ENCODE data around the gene CNTN1.

Gene CNTN1

GRCh38 chr12:40691913-40692764 lies at the start of gene CNTN1:
Gene CNTN1 (plus strand): TSS chr12:40692439.
- no peak for FAIRE-seq

- no peak for FAIRE-seq
Observed at GRCh38 chr12:40643506-40643905, 48.7 kb upstream of the CNTN1 start.

DNA sequence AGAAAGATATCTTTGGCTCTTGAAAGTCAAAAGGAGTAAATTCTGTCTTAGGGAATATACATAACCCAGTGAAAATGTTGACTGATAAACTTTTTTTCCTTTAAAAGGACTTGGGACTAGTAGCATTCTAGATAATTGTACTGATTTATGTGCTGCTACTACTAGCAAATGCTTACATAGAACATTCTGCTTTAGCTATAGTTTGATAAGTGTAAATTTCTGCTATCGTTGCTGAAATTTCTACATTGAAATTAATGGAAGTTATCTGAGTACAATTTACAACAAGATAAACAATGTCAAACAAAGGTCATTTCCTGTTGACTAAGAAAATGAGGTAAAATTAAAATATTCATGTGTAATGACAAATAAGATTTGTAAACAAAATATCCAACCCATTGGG lies 48.3 kb upstream of the CNTN1 start:
- FAIRE-seq = no peak

DNA sequence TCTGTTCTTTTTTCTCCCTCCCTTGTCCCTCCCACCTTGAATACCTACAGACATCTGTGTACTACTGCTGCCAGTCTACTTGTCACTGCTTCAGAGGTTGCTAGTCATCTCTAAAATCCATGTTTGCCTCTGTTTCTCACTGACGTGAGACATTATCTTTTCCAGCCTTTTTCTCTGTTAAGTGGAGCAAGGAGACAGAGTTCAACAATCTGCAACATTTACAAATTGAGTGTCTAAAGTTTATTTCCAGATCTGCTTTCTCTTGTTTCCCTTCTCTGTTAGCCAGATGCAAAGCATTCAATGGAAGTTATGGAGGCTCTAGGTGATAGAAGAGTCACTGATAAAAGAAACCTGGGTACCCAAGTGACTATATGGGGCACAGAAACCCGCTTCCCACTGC lies 47.5 kb upstream of the CNTN1 start:
- FAIRE-seq = no peak

GRCh38 chr12:40645361-40645760 lies 46.9 kb upstream of the CNTN1 start:
- FAIRE-seq = no peak

- FAIRE-seq = no peak
Observed at GRCh38 chr12:40646456-40646855, 45.8 kb upstream of the CNTN1 start.

DNA sequence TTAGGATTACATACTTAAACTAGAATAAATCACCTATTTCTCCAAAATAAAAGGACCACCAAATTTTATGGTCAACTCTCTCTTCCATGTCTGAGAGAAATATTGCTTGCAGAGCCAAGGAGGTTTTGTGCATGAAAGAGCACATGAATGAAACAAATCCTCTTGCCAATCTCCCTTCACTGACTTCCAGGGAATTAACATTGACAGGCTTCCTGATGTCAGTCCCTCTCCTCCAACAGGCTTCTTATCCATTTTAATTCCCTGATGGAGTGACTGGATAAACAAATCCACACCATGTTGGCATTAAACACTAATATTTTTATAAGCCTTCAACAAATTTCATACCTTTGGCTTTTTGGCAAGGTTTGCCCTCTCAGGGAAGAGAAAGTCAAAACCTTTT lies 45.3 kb upstream of the CNTN1 start:
- no peak for FAIRE-seq

DNA sequence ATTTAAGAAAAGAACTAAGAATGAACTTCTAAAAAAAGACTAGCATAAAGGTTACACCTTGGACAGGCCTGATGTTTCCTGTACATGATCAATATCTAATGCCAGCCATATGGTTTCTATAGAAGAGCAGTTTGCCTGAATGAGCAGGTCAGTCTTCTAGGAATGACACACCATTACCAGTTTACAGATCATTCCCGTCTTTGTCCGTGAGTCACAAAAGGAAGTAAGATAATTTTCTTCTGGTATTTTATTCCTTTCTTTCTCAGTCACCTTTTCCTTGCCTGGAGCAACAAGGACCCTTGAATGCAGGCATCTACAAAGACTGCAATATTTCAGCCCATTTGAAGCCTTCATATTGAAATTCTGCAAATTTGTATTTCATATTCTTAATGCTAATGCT lies 44.6 kb upstream of the CNTN1 start:
- no peak for FAIRE-seq

GRCh38 chr12:40648519-40648918 lies 43.7 kb upstream of the CNTN1 start:
- no peak for FAIRE-seq

DNA sequence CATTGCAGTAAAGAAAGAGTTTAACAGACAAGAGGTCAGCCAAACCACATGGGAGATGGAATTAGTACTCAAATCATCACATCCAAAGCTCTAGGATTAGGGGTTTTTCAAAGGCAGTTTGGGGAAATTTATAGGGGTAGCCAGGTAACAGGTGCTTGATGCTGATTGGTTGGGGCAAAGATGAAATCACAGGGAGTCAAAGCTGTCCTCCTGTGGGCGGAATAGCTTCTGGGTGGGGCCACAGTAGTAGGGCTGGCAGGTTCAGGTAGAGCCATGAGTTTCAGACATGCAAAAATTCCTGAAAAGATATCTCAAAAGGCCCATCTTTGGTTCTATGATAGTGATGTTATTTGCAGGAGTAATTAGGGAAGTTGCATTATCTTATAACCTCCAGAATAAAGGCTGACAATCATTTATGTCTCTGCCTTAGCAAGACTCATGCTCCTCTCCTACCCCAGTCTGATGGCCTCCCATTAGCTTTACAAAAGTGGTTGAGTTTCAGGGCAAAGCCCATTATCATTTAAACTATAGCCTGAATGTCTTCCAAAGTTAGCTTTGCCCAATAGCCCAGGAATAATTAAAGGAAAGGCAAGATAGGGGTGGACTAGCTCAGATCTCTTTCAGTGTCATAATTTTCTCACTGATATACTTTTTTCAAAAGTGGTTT lies 42.1 kb upstream of the CNTN1 start:
- no peak for FAIRE-seq

DNA sequence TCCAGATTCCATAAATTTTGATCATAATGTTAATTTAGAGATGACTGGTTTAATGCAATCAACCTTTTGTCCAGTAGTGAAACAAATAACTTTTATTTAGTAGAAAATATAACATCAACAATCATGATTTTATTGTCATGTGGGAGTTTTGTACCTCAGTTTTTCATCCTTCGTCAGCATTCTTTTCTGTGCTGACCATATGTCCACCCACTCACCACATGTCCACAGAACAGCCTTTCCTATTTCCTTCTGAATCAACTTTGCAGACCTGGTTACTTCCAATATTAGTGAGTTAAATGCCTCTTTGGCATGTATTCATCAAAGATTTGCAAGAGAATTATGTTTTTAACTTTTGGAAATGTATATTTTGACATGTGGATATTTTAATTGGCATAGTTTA lies 36.8 kb upstream of the CNTN1 start:
- FAIRE-seq = peak; percentile 61

- FAIRE-seq = no peak
Observed at GRCh38 chr12:40662366-40662765, 29.9 kb upstream of the CNTN1 start.

GRCh38 chr12:40663781-40664180 lies 28.5 kb upstream of the CNTN1 start:
- no peak for FAIRE-seq

DNA sequence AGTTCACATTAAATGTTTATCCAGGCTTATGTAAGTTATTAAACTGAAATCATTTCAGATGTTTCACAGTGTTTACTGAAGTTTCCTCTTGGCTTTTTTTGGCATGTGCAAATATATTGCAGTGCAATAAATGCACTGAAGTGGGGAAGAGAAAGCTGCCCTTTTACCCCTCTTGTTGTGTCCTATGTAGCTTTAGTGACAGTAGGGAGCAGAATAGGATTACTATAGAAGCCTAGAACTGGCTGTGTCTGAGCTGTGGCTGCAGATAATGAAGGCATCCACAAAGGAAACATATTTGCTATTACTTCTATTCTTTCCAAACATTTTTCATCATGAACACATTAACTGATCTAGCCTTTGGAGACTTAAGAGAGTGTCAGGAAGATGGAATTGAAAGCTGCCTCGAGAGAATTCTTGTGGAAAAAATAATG lies 24.1 kb upstream of the CNTN1 start:
- peak; percentile 41 for FAIRE-seq

DNA sequence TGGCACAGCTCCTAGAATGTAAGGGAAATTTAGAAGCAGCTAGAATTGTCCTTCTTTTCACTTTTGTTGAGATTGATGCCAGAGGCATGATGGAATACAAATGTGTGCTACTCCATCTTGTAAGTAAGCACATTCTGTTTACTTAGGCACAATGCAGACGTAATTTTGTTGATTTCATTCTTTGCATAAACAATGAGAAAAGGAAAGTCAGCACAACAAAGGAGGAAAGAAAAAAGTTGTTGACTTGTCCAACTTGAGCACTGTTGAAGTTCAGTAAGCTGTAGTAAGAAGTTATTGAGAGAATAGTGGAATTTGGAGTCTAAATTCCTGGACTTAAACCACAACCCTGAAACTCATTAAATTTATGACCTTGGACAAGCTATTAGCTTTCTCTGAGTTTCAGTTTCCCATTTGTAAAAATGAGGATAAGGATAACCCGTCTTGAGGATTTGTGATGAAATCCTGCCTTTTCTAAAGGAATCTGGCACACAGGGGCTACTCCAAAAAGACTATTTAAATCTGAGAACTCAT lies 19.4 kb upstream of the CNTN1 start:
- no peak for FAIRE-seq

GRCh38 chr12:40681148-40681547 lies 11.1 kb upstream of the CNTN1 start:
- FAIRE-seq = no peak

- no peak for FAIRE-seq
Observed at GRCh38 chr12:40684986-40685385, 7.3 kb upstream of the CNTN1 start.

GRCh38 chr12:40688085-40688725 lies 4.0 kb upstream of the CNTN1 start:
- no peak for FAIRE-seq

DNA sequence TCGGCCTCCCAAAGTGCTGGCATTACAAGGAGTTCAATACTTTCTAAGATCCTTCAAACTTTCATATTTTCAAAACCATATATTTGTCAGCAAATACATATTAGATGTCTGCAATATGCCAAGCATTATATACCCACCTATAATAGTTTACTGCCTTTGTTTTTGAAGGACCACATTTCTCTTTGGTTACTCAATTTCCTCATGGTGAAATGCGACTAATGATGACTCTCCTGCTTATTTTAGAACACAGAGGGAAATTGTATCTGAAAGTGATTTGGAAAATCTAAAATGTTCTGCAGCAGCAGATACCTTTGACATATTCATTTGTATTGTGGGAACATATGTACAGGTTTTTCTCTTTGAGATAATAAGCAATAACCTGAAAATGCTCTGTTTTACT lies 2.7 kb upstream of the CNTN1 start:
- no peak for FAIRE-seq

GRCh38 chr12:40692765-40693206 lies 547 bp downstream of the CNTN1 start:
- FAIRE-seq = no peak

- no peak for FAIRE-seq
Observed at GRCh38 chr12:40693207-40693821, 1.1 kb downstream of the CNTN1 start.

GRCh38 chr12:40697566-40698259 lies 5.5 kb downstream of the CNTN1 start:
- peak; percentile 98 for FAIRE-seq
